WTC11 (cell line): ENCODE data around the gene GOLGA8O. TPM values are rescaled to one million over a fixed set of nuclear protein-coding genes. Genes with fewer than 3 reads are reported as not detected.
"Not testable (repeated sequence)": the region's sequence is repeated elsewhere in the genome, so short reads cannot be mapped to it uniquely, and the experiment has no call there.

Experiments used
- ATAC-seq: fragments of 200-7000 bp; cut with Tn5 transposase; 2 replicates; pipeline ENCODE4 v1.10.0; 2021; ENCODE audit warnings: mild to moderate bottlenecking, moderate library complexity
- Bru-seq: library from RNA; stranded (reverse); fragments of 400-500 nt; gene quantifications from one replicate; lab custom pipeline; 2021; lab: Mats Ljungman, UMichigan
- CTCF ChIA-PET: fragments of 300-600 bp; sonication (Branson Sonifier 250); formaldehyde crosslinking; loops from one replicate; lab custom pipeline; 2021; ENCODE audit warnings: antibody characterized with exemption; lab: Charles Lee
- POLR2A ChIA-PET: fragments of 350-600 bp; sonication (Branson Sonifier 250); formaldehyde crosslinking; loops from one replicate; lab custom pipeline; 2021; ENCODE audit warnings: antibody characterized with exemption; lab: Charles Lee
- DNase-seq: peaks from one replicate; pipeline ENCODE4 v3.0.0; 2021; ENCODE audit warnings: low spot score
- H3K27ac Mint-ChIP-seq: 2 replicates; pipeline ENCODE4 v1.8.0; 2021; ENCODE audit warnings: mixed read lengths
- H3K27me3 Mint-ChIP-seq: 2 replicates; pipeline ENCODE4 v1.8.0; 2021; ENCODE audit warnings: low read depth, mild to moderate bottlenecking, moderate library complexity, mixed read lengths
- H3K36me3 Mint-ChIP-seq: 2 replicates; pipeline ENCODE4 v1.8.0; 2021; ENCODE audit warnings: mixed read lengths
- H3K4me1 Mint-ChIP-seq: 2 replicates; pipeline ENCODE4 v1.8.0; 2022; ENCODE audit warnings: mixed read lengths
- H3K4me3 Mint-ChIP-seq: 2 replicates; pipeline ENCODE4 v1.8.0; 2021; ENCODE audit warnings: mild to moderate bottlenecking, moderate library complexity, mixed read lengths
- H3K9me3 Mint-ChIP-seq: 2 replicates; pipeline ENCODE4 v1.8.0; 2021; ENCODE audit warnings: mixed read lengths
- CTCF ChIP-seq: fragments of 200-600 bp; IDR thresholded peaks from 2 replicates; pipeline ENCODE4 v1.8.0; 2022; ENCODE audit warnings: antibody characterized with exemption
- long read RNA-seq, 3 experiments: library from RNA in 1 of 3; library from capped mRNA in 1 of 3; library from polyadenylated mRNA in 1 of 3; unstranded in 2 of 3; stranded (forward) in 1 of 3; transcript quantifications; one replicate each; pipeline ENCODE4 v2.0.0, GENCODE V29; 2021
- total RNA-seq: library from RNA; stranded (reverse); gene quantifications from 3 replicates; pipeline ENCODE4 v1.2.3, GENCODE V29; 2021

The GOLGA8O gene
- total RNA-seq (not detected in 3 replicates), Bru-seq, nascent RNA (not detected)
- long read RNA-seq, experiment 1 = 0 reads
- long read RNA-seq, experiment 2 = 0 reads
- long read RNA-seq, experiment 3 = 0 reads

- H3K36me3 Mint-ChIP-seq, H3K9me3 Mint-ChIP-seq, H3K4me3 Mint-ChIP-seq, DNase-seq, POLR2A ChIA-PET, H3K27ac Mint-ChIP-seq, CTCF ChIA-PET, ATAC-seq, H3K27me3 Mint-ChIP-seq, H3K4me1 Mint-ChIP-seq: not testable (repeated sequence)
These were observed at the start of gene GOLGA8O for GRCh38 chr15:32455534-32455933. Gene GOLGA8O, minus strand, starts transcription at chr15:32455634. Its CDS starts 98 bp downstream, at chr15:32455536.

GRCh38 chr15:32504152-32504811 lies 48.8 kb upstream of the GOLGA8O start:
- H3K9me3 Mint-ChIP-seq, H3K4me3 Mint-ChIP-seq, CTCF ChIA-PET, DNase-seq, H3K4me1 Mint-ChIP-seq, H3K27ac Mint-ChIP-seq, H3K36me3 Mint-ChIP-seq, H3K27me3 Mint-ChIP-seq, ATAC-seq, POLR2A ChIA-PET: not testable (repeated sequence)

GRCh38 chr15:32502946-32503345 lies 47.5 kb upstream of the GOLGA8O start:
- ATAC-seq, CTCF ChIA-PET, H3K27me3 Mint-ChIP-seq, H3K27ac Mint-ChIP-seq, H3K4me1 Mint-ChIP-seq, DNase-seq, POLR2A ChIA-PET, H3K9me3 Mint-ChIP-seq, H3K36me3 Mint-ChIP-seq, H3K4me3 Mint-ChIP-seq: not testable (repeated sequence)

- H3K27me3 Mint-ChIP-seq, POLR2A ChIA-PET, H3K36me3 Mint-ChIP-seq, CTCF ChIA-PET, H3K9me3 Mint-ChIP-seq, DNase-seq, H3K27ac Mint-ChIP-seq, H3K4me1 Mint-ChIP-seq, H3K4me3 Mint-ChIP-seq: not testable (repeated sequence)
- peak; percentile 64 for ATAC-seq
These were observed 37.3 kb upstream of the GOLGA8O start for GRCh38 chr15:32492768-32493167.

GRCh38 chr15:32486474-32486873 lies 31.0 kb upstream of the GOLGA8O start:
- H3K36me3 Mint-ChIP-seq, H3K27ac Mint-ChIP-seq, H3K27me3 Mint-ChIP-seq, POLR2A ChIA-PET, DNase-seq, H3K4me1 Mint-ChIP-seq, H3K9me3 Mint-ChIP-seq, ATAC-seq, H3K4me3 Mint-ChIP-seq, CTCF ChIA-PET: not testable (repeated sequence)

GRCh38 chr15:32483377-32483776 lies 27.9 kb upstream of the GOLGA8O start:
- H3K27me3 Mint-ChIP-seq, H3K9me3 Mint-ChIP-seq, H3K4me3 Mint-ChIP-seq, CTCF ChIA-PET, H3K27ac Mint-ChIP-seq, H3K4me1 Mint-ChIP-seq, H3K36me3 Mint-ChIP-seq, POLR2A ChIA-PET: not testable (repeated sequence)
- ATAC-seq (peak; percentile 41; the same call in 1 of the 2 replicates), DNase-seq (peak; percentile 29)

- H3K4me3 Mint-ChIP-seq, POLR2A ChIA-PET: not testable (repeated sequence)
These were observed 26.2 kb upstream of the GOLGA8O start for GRCh38 chr15:32481683-32482082.

GRCh38 chr15:32468076-32468475 lies 12.6 kb upstream of the GOLGA8O start:
- H3K9me3 Mint-ChIP-seq, H3K27ac Mint-ChIP-seq, DNase-seq, ATAC-seq, H3K27me3 Mint-ChIP-seq, H3K36me3 Mint-ChIP-seq, CTCF ChIA-PET, POLR2A ChIA-PET, H3K4me3 Mint-ChIP-seq, H3K4me1 Mint-ChIP-seq: not testable (repeated sequence)

More at GRCh38 chr15:32481683-32482082, 26.2 kb upstream of the GOLGA8O start:
- ATAC-seq, H3K36me3 Mint-ChIP-seq, H3K9me3 Mint-ChIP-seq, DNase-seq, CTCF ChIA-PET, H3K27ac Mint-ChIP-seq, H3K4me1 Mint-ChIP-seq, H3K27me3 Mint-ChIP-seq: not testable (repeated sequence)

- H3K9me3 Mint-ChIP-seq, CTCF ChIA-PET, H3K27ac Mint-ChIP-seq, POLR2A ChIA-PET, H3K27me3 Mint-ChIP-seq, H3K4me3 Mint-ChIP-seq, H3K4me1 Mint-ChIP-seq, DNase-seq, H3K36me3 Mint-ChIP-seq: not testable (repeated sequence)
- ATAC-seq = peak; percentile 80
- TF ChIP-seq CTCF = 0 out of 2 replicates have a peak, but pooled peaks have one; percentile 22
These were observed 14.9 kb downstream of the GOLGA8O start for GRCh38 chr15:32440445-32440977.

- ATAC-seq = peak; percentile 87
- H3K9me3 Mint-ChIP-seq, DNase-seq, CTCF ChIA-PET, POLR2A ChIA-PET, H3K36me3 Mint-ChIP-seq, H3K4me1 Mint-ChIP-seq, H3K4me3 Mint-ChIP-seq, H3K27me3 Mint-ChIP-seq, H3K27ac Mint-ChIP-seq: not testable (repeated sequence)
These were observed 21.1 kb downstream of the GOLGA8O start for GRCh38 chr15:32434102-32434963.

GRCh38 chr15:32427635-32428034 lies 27.8 kb downstream of the GOLGA8O start:
- H3K27me3 Mint-ChIP-seq, H3K9me3 Mint-ChIP-seq, H3K4me1 Mint-ChIP-seq, ATAC-seq, DNase-seq, H3K4me3 Mint-ChIP-seq, H3K27ac Mint-ChIP-seq, POLR2A ChIA-PET, CTCF ChIA-PET, H3K36me3 Mint-ChIP-seq: not testable (repeated sequence)
